Ishikawa (cell line): Measurements from ENCODE around the gene TDP1.

Source experiments
- RAD21 ChIP-seq: IDR thresholded peaks from 2 replicates; pipeline ENCODE4 v1.6.1; 2012; ENCODE audit warnings: low read depth
- TAF1 ChIP-seq: IDR thresholded peaks from 2 replicates; pipeline ENCODE4 v1.6.1; 2012; ENCODE audit warnings: low read depth, mild to moderate bottlenecking

DNA sequence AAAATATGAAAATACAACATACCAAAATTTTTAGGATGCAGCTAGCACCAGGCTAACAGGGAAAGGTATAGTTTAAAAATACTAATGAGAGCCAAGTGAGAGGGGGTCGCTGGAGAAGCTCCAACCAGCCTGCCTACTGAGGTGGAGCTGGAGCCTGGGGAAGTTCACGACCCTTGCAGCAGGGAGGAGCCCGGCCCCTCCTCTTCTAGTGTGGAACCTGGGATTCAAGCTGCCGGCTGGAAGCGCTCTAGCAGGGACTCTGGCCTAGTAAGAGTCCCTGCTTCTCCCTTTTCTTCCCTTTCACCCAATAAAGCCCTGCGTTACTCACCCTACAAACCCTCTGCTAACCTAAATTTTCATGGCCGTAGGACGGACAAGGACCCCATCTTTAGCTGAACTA lies 101.1 kb downstream of the TDP1 start:
- TF ChIP-seq RAD21 (no peak), TAF1 (no peak)
